Muscle of leg (tissue), 11 donors: ENCODE measurements around the gene ORAI2. TPM values are rescaled to one million over a fixed set of nuclear protein-coding genes. Genes with fewer than 3 reads are reported as not detected.
A peak's percentile ranks its signal among the peaks of the same experiment; 100 is the strongest.
"Not testable (repeated sequence)": the region's sequence is repeated elsewhere in the genome, so short reads cannot be mapped to it uniquely, and the experiment has no call there.

Source experiments
- DNase-seq: peaks from one replicate; pipeline ENCODE4 v3.0.0; 2013
- H3K27ac ChIP-seq: one replicate; pipeline ENCODE4 v1.5.1; 2013; ENCODE audit warnings: mild to moderate bottlenecking, low read length, control low read depth
- H3K27me3 ChIP-seq: one replicate; pipeline ENCODE4 v1.6.1; 2013; ENCODE audit warnings: low read length; ENCODE audit not compliant: control insufficient read depth, insufficient read depth
- H3K36me3 ChIP-seq: one replicate; pipeline ENCODE4 v1.6.1; 2013; ENCODE audit warnings: low read length; ENCODE audit not compliant: control insufficient read depth, insufficient read depth
- H3K4me1 ChIP-seq: one replicate; pipeline ENCODE4 v1.6.1; 2013; ENCODE audit warnings: low read length; ENCODE audit not compliant: control insufficient read depth, insufficient read depth
- H3K4me3 ChIP-seq: one replicate; pipeline ENCODE4 v1.5.1; 2013; ENCODE audit warnings: low read length, control low read depth
- H3K9me3 ChIP-seq: replicated peaks from 2 replicates; pipeline ENCODE4 v1.6.1; 2013; ENCODE audit warnings: low read depth, low read length; ENCODE audit not compliant: control insufficient read depth
- WGBS: methylation state at CpG from one replicate; pipeline ENCODE4 v1.1.5; 2013; ENCODE audit warnings: missing lambda C conversion rate; ENCODE audit not compliant: insufficient coverage; 5-methylcytosine and 5-hydroxymethylcytosine counted together
- polyA plus RNA-seq, 8 donors: library from polyadenylated mRNA; unstranded; fragments of 120-200 nt; gene quantifications; one replicate each; pipeline versions ENCODE4 v1.2.1 to v1.2.3, GENCODE V29; 2013; ENCODE audit warnings: inconsistent platforms in 1 of 8, low replicate concordance in 1 of 8; ENCODE audit not compliant: insufficient read length in 8 of 8, insufficient read depth in 1 of 8
- total RNA-seq: library from RNA; stranded (reverse); fragments of 120-200 nt; gene quantifications from one replicate; pipeline ENCODE4 v1.2.4, GENCODE V29; 2013

The ORAI2 gene
- total and polyA plus RNA-seq, 9 donors = 7.0 to 17.8 (median 11.5) TPM

DNA sequence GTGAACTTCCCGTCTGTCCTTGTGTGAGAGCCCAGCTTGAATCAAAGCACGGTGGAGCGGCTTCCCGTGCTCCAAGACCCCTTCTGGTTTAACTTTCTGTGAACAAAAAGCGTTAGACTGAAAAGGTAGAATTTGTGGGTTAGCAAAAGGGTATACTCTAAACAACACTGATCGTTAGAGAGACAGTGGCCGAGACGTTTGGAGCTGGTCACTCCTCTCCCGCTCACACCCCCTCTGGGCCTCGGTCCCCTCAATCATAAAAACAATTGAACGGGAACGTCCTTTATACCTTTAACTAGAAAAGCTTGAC, 36.7 kb upstream of the ORAI2 start:
- H3K4me3 ChIP-seq = peak overlapping the region; percentile 94
- H3K36me3 ChIP-seq = peaks cover 31% of the 10 kb centered on the region
- WGBS = 0% methylated on average over 2 of the region's 12 CpGs
- peaks cover 7% of the 10 kb centered on the region for H3K4me1 ChIP-seq
- H3K27me3 ChIP-seq = no peaks in the 10 kb centered on the region
- no peaks in the 10 kb centered on the region for H3K9me3 ChIP-seq
- peak overlapping the region; percentile 93 for H3K27ac ChIP-seq
- no peak for DNase-seq

DNA sequence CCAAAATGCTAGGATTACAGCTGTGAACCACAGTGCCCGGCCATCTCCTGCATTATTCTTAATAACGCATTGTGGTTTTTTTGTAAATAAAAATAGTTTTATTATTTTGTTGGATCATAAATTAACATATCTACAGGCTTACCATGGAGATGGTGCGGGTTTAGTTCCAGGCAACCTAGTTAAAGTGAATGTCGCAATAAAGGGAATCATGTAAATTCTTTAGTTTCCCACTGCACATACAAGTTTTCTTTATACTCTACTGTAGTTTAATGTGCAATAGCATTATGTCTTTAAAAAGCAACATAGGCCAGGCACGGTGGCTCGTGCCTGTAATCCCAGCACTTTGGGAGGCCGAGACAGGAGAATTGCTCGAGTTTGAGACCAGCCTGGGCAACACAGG, 34.8 kb upstream of the ORAI2 start:
- Histone ChIP-seq H3K4me1 (peaks cover 7% of the 10 kb centered on the region), H3K27me3 (no peaks in the 10 kb centered on the region), H3K27ac (no peak overlapping the region), H3K36me3 (peaks cover 39% of the 10 kb centered on the region), H3K4me3 (no peak overlapping the region), H3K9me3 (no peaks in the 10 kb centered on the region)
- no peak for DNase-seq
- 100% methylated on average over 1 of the region's 8 CpGs for WGBS

GRCh38 chr7:102400360-102400759, 33.0 kb upstream of the ORAI2 start:
- H3K36me3 ChIP-seq = peaks cover 57% of the 10 kb centered on the region

DNA sequence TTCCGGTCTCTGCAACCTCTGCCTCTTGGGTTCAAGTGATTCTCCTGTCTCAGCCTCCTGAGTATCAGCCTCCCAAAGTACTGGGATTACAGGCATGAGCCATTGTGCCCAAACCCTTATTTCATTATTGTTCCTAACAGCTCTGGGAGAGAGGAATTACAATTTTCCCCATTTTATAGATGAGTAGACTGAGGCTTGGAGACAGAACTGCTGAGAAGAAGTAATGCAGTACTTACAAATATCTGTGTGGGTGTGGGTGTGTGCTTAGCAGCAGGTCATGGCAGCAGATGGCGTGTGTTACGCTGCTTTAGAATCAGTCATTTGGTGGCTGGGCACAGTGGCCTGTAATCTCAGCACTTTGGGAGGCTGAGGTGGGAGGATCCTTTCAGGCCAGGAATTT, 29.8 kb upstream of the ORAI2 start:
- WGBS = no CpG with 5 or more reads among the region's 3 CpGs
- Histone ChIP-seq H3K4me3 (no peak overlapping the region), H3K27me3 (no peaks in the 10 kb centered on the region), H3K27ac (no peak overlapping the region), H3K9me3 (no peaks in the 10 kb centered on the region), H3K4me1 (no peaks in the 10 kb centered on the region), H3K36me3 (peaks cover 87% of the 10 kb centered on the region)
- DNase-seq = no peak

More at GRCh38 chr7:102400360-102400759, 33.0 kb upstream of the ORAI2 start:
- Histone ChIP-seq H3K27ac (no peak overlapping the region), H3K4me3 (no peak overlapping the region), H3K27me3 (no peaks in the 10 kb centered on the region), H3K9me3 (no peaks in the 10 kb centered on the region), H3K4me1 (peaks cover 7% of the 10 kb centered on the region)
- DNase-seq = no peak
- 89% methylated on average over 3 of the region's 5 CpGs for WGBS

DNA sequence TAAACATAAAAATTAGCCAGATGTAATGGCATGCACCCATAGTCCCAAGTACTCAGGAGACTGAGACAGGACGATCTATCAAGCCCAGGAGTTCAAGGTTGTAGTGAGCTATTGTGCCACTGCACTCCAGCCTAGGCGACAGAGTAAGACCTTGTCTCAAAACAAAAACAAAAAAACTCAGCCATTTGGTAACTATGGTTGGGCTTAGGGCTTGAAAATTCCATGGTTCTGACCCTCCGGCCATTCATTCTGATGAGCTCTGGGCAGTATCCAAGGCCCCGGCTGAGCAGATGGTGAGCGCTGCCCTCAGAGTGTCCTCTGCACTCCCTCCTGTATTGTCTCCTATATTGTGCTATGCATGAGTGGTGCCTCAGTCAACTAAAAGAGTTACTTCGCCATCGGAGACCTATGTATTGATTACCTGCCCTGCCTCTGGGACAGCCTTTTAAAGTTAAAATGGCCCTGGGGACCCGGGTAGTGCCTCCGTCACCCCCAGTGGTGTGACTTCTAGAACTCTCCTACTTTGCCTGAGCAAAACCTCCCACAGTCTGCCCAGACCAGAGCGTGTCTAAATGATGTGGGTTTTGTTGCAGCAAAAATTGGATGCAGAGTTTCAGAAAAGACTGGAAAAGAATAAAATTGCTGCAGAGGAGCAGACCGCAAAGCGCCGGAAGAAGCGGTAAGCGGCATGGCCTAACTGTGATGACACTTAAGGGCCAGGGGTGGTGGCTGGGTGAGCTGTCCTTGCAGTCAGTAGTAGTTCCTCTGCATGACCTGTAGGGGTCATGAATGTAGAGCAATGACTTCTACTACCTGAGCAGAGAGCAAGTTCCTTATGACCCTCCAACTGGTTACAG, 29.1 kb upstream of the ORAI2 start:
- 83% methylated on average over 12 of the region's 15 CpGs for whole genome bisulfite sequencing
- no peak overlapping the region for H3K4me3 ChIP-seq
- H3K36me3 ChIP-seq = peaks cover 84% of the 10 kb centered on the region
- no peak overlapping the region for H3K27ac ChIP-seq
- no peaks in the 10 kb centered on the region for H3K27me3 ChIP-seq
- peak; percentile 41 for DNase-seq
- H3K4me1 ChIP-seq = no peaks in the 10 kb centered on the region
- H3K9me3 ChIP-seq = no peaks in the 10 kb centered on the region

GRCh38 chr7:102404862-102405188, 28.6 kb upstream of the ORAI2 start:
- H3K36me3 ChIP-seq = peaks cover 84% of the 10 kb centered on the region
- not testable (repeated sequence) for H3K9me3 ChIP-seq, H3K4me1 ChIP-seq, H3K27me3 ChIP-seq, H3K4me3 ChIP-seq, H3K27ac ChIP-seq, DNase-seq
- WGBS = 94% methylated on average over 2 of the region's 5 CpGs

DNA sequence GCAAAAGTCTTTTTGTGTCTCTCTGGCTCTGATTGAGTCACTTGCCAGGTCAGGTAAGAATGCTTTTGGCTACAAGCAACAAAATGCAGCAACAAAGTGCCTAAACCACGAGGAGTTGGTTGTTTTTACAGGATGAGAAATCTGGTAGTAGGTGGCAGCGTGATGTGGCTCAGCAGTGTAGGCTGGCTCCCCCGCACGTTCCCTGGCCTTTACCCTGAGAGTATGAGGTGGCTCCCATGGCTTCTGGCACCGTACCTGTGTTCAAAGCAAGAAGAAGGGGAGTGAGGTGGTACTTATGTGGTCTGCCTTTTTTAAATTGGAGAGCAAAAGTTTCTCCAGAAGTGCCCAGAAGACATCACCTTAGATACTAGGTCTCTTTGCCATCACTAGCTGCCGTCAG, 25.5 kb upstream of the ORAI2 start:
- H3K27me3 ChIP-seq = no peaks in the 10 kb centered on the region
- WGBS = 92% methylated on average over 6 of the region's 6 CpGs
- no peaks in the 10 kb centered on the region for H3K9me3 ChIP-seq
- no peak overlapping the region for H3K4me3 ChIP-seq
- no peak overlapping the region for H3K27ac ChIP-seq
- no peaks in the 10 kb centered on the region for H3K4me1 ChIP-seq
- no peak for DNase-seq
- peaks cover 90% of the 10 kb centered on the region for H3K36me3 ChIP-seq

GRCh38 chr7:102408530-102408929, 24.8 kb upstream of the ORAI2 start:
- not testable (repeated sequence) for H3K4me1 ChIP-seq, H3K27me3 ChIP-seq, H3K9me3 ChIP-seq, H3K4me3 ChIP-seq, DNase-seq, H3K27ac ChIP-seq
- 100% methylated on average over 4 of the region's 6 CpGs for WGBS
- peaks cover 86% of the 10 kb centered on the region for H3K36me3 ChIP-seq

DNA sequence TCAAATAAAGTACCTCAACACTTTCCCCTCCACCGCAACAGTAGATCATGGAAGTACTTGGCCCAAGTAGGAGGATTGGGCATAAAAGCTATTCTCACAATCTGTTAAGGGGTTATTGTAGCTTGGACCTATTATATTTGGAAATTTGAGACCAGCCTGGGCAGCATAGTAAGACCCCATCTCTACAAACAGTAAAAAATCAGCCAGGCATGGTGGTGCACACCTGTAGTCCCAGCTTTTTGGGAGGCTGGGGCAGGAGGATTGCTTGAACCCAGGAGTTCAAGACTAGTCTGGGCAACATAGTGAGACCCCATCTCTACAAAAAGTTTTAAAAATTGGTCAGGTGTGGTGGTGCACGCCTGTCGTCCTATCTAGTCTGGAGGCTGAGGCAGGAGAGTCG, 24.0 kb upstream of the ORAI2 start:
- no peak overlapping the region for H3K27ac ChIP-seq
- WGBS = 100% methylated on average over 3 of the region's 4 CpGs
- peaks cover 83% of the 10 kb centered on the region for H3K36me3 ChIP-seq
- no peaks in the 10 kb centered on the region for H3K4me1 ChIP-seq
- H3K9me3 ChIP-seq = no peaks in the 10 kb centered on the region
- H3K4me3 ChIP-seq = no peak overlapping the region
- no peaks in the 10 kb centered on the region for H3K27me3 ChIP-seq
- DNase-seq = no peak

DNA sequence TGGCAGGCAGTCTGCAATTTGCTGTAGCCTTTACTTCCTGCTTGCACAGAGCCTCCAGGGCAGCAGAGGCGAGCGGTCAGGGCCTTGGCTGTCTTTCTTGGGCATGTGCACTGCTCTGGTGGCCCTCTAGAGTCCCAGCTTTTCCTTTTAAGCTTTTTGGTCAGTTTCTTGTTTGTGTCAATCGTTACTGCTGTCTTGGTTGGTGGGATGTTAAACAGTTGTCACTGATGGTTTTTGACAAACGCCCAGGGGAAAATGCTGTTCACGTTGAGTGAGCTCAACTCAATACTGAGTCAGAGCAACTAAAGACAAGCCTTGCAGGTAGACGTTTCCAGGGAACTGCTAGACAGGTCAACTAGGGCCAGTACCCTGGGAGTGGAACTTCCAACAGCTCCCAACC, 23.3 kb upstream of the ORAI2 start:
- no peak overlapping the region for H3K4me3 ChIP-seq
- H3K27ac ChIP-seq = no peak overlapping the region
- H3K9me3 ChIP-seq = no peaks in the 10 kb centered on the region
- DNase-seq = no peak
- H3K4me1 ChIP-seq = no peaks in the 10 kb centered on the region
- no peaks in the 10 kb centered on the region for H3K27me3 ChIP-seq
- H3K36me3 ChIP-seq = peaks cover 83% of the 10 kb centered on the region
- 79% methylated on average over 6 of the region's 6 CpGs for WGBS

- Histone ChIP-seq H3K27ac (no peak overlapping the region), H3K4me1 (no peaks in the 10 kb centered on the region), H3K9me3 (no peaks in the 10 kb centered on the region), H3K27me3 (no peaks in the 10 kb centered on the region), H3K4me3 (no peak overlapping the region), H3K36me3 (peaks cover 81% of the 10 kb centered on the region)
- WGBS = no CpG with 5 or more reads among the region's 5 CpGs
- no peak for DNase-seq
These were observed 22.5 kb upstream of the ORAI2 start for GRCh38 chr7:102410918-102411317.
